Neural progenitor cell (in vitro differentiated cells): Measurements from ENCODE around the gene RASL10A.

Experiments
- EZH2 ChIP-seq: fragments of 200-600 bp; sonication (generic); IDR thresholded peaks from 2 replicates; pipeline ENCODE4 v1.6.1; 2017; ENCODE audit warnings: antibody characterized with exemption, mild to moderate bottlenecking, moderate library complexity
- EZH2phosphoT487 ChIP-seq: fragments of 200-600 bp; sonication (generic); IDR thresholded peaks from 2 replicates; pipeline ENCODE4 v1.6.1; 2017; ENCODE audit warnings: antibody characterized with exemption
- TF ChIP-seq, protein P1 (sequence below): fragments of 200-600 bp; sonication (generic); IDR thresholded peaks from 2 replicates; pipeline ENCODE4 v1.5.1; 2017; ENCODE audit warnings: antibody characterized with exemption, mild to moderate bottlenecking

DNA sequence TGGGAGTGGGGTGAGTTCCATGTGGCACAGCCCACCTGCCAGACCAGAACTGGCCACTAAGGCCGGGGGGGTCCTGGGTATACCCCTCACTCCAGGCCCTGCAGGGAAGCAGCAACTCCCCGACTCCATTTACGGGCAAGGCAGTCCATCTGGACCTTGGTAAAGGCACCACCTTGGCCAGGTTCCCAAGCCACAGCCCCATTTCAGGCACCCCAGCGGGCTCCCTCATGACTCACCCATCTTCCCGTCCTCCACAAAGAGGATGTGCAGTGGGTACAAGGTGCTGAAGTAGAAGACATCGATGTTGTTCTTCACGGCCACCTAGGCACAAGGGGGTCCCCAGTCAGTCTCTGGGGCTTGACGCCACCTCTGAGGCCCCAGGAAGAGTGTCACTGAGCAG lies 15.7 kb upstream of the RASL10A start:
- TF ChIP-seq, protein P1, sequence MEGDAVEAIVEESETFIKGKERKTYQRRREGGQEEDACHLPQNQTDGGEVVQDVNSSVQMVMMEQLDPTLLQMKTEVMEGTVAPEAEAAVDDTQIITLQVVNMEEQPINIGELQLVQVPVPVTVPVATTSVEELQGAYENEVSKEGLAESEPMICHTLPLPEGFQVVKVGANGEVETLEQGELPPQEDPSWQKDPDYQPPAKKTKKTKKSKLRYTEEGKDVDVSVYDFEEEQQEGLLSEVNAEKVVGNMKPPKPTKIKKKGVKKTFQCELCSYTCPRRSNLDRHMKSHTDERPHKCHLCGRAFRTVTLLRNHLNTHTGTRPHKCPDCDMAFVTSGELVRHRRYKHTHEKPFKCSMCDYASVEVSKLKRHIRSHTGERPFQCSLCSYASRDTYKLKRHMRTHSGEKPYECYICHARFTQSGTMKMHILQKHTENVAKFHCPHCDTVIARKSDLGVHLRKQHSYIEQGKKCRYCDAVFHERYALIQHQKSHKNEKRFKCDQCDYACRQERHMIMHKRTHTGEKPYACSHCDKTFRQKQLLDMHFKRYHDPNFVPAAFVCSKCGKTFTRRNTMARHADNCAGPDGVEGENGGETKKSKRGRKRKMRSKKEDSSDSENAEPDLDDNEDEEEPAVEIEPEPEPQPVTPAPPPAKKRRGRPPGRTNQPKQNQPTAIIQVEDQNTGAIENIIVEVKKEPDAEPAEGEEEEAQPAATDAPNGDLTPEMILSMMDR, result no peak
- TF ChIP-seq EZH2, result no peak
- TF ChIP-seq EZH2phosphoT487, result no peak
